Measurements from ENCODE around the gene SEC23B.
"Not testable (repeated sequence)": the region's sequence is repeated elsewhere in the genome, so short reads cannot be mapped to it uniquely, and the experiment has no call there.

The SEC23B gene

DNA sequence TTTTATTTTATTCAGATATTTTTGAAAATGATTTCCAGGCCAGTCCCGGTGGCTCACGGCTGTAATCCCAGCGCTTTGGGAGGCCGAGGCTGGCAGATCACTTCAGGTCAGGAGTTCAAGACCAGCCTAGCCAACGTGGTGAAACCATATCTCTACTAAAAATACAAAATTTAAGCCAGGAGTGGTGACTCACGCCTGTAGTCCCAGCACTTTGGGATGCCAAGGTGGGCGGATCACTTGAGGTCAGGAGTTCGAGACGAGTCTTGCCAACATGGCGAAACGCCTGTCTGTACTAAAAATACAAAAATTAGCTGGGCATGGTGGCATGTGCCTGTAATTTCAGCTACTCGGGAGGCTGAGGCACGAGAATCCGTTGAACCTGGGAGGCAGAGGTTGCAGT is 19.0 kb downstream of the SEC23B start:
- not testable (repeated sequence) for DNase-seq

GRCh38 chr20:18527339-18527738 is 19.6 kb downstream of the SEC23B start:
- DNase-seq: no peak

- DNase-seq: no peak
Measured at GRCh38 chr20:18527836-18528235, 20.1 kb downstream of the SEC23B start.

- DNase-seq: no peak
Measured at GRCh38 chr20:18529041-18529440, 21.3 kb downstream of the SEC23B start.

DNA sequence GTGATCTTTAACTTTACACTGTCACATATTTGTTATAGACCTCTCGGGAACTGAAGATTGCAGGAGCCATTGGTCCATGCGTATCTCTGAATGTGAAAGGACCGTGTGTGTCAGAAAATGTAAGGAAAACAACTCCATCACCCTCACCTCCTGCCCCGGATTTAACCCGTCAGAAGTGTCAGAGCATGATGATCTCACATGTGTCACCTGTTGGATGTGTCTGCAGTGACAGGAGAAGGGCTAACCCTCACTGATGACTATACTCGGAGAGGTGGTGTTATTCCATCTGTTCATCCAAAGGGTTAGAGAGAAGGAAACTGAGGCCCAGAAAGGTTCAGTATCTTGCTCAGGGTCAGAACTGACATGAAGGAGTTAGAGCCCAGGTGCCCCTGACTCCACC is 24.9 kb downstream of the SEC23B start:
- no peak for DNase-seq

- no peak for DNase-seq
Measured at GRCh38 chr20:18533491-18533890, 25.8 kb downstream of the SEC23B start.

GRCh38 chr20:18533978-18534644 is 26.4 kb downstream of the SEC23B start:
- no peak for DNase-seq

DNA sequence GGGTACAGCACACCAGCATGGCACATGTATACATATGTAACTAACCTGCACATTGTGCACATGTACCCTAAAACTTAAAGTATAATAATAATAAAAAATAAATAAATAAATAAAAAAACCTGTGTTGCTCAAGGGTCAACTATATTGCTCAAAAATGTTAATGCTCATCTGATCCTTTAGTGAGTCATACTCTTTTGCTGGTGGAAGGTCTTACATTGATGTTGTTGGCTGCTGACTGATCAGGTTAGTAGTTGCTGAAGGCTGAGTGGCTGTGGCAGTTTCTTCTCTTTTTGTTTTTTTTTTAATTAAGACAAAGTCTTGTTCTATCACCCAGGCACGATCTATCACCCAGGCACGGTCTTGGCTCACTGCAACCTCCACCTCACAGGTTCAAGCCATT is 29.9 kb downstream of the SEC23B start:
- no peak for DNase-seq

DNA sequence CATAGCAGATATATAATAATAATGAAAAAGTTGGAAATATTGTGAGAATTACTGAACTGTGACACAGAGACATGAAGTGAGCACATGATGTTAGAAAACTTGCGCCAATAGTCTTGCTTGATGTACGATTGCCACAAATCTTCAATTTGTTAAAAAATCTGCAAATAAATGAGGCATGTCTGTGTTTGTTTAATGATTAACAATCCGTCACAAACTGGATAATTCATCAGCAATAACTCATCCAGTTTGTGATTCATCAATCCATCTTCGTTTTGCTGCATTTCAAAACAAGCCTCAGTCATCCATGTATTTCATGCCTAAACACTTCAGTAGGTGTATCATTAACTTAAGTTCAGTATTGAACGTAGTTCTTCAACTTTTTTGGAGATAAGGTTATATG is 34.0 kb downstream of the SEC23B start:
- no peak for DNase-seq

GRCh38 chr20:18543216-18543615 is 35.5 kb downstream of the SEC23B start:
- no peak for DNase-seq

GRCh38 chr20:18543932-18544331 is 36.2 kb downstream of the SEC23B start:
- peak; percentile 13 for DNase-seq

GRCh38 chr20:18545566-18545965 is 37.8 kb downstream of the SEC23B start:
- no peak for DNase-seq

GRCh38 chr20:18548465-18548864 is 40.7 kb downstream of the SEC23B start:
- no peak for DNase-seq

DNA sequence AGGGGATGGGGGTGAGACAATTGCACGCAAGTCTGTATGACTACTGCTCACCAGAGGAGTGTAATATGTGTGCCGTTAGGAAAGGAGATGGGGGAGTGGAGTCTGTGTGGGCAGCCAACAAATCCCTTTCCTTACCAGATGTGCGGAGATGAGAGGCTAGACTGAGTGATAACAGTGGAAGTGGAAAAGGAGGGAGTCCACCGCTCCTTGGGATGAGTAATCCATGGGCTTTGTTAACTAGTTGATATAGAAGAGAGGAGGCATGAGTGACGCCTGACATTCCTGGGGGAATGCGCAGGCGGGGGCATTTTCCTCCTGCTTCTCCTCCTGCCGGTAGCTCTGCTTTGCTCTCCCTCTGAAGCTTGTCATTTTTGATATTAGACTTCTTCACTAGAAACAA is 46.0 kb downstream of the SEC23B start:
- no peak for DNase-seq

- peak; percentile 90 for DNase-seq
Measured at GRCh38 chr20:18566892-18567738, 59.4 kb downstream of the SEC23B start, which contains the start of gene SMIM26. SMIM26 (plus strand) TSS chr20:18567432; CDS start chr20:18567479, 47 bp downstream.

- DNase-seq: no peak
Measured at GRCh38 chr20:18567739-18568091, 60.0 kb downstream of the SEC23B start.

DNA sequence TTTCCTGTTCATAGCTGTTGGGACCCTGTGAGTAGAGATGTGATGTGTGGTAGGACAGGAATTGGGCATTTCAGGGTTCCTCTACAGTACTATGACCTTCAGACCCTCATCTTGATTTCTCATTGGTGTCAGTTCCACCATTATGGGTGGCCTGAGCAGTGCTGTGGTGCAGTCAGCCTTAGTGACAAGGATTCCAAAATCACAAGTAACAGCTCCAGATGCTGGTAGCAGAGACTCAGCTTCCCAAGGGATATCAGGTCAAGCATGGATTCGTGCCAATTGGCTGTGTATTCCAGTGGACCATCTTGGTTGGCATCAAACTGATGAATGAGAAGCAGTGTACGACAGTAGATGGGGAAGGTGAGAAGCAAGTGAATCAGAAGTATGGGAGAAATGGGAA is 63.3 kb downstream of the SEC23B start:
- no peak for DNase-seq

GRCh38 chr20:18571578-18571977 is 63.8 kb downstream of the SEC23B start:
- DNase-seq: no peak

- no peak for DNase-seq
Measured at GRCh38 chr20:18577942-18578341, 70.2 kb downstream of the SEC23B start.

DNA sequence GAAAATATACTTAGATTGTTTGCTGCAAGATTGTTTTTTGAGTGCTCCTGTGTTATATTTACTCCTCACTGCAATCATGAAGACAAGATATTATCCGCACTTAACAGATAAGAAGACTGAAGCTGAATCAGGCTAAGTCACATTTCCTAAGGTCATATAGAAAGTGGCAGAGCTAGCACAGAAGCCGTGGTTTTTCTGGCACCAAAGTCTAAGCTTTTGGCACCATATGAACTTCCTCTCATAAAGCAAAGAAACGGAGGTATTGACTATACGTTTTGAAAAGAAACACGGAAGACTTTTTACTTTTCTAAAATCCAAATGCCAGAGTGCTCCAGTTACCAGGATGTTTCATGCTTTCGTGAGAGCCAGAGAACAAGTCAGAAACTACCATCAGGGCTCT is 70.8 kb downstream of the SEC23B start:
- no peak for DNase-seq

- DNase-seq: no peak
Measured at GRCh38 chr20:18580012-18580411, 72.3 kb downstream of the SEC23B start.

DNA sequence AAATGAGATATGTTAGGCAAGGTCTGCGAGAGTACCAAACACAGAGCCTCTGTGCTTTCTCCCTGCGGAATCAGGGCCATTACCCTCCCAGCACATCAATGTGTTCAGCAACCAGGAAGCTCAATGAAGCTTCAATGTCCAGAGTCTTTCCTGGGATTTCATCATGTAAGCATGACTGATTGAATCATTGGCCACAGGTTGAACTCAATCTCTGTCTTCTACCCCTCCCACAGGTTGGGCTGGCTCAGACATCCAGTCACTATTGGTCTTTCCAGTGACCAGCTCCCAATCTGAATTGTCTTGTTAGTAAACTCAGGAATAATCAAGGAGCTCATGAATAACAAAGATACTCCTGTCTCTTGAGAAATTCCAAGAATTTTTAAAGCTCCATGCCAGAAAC is 77.4 kb downstream of the SEC23B start:
- no peak for DNase-seq

DNA sequence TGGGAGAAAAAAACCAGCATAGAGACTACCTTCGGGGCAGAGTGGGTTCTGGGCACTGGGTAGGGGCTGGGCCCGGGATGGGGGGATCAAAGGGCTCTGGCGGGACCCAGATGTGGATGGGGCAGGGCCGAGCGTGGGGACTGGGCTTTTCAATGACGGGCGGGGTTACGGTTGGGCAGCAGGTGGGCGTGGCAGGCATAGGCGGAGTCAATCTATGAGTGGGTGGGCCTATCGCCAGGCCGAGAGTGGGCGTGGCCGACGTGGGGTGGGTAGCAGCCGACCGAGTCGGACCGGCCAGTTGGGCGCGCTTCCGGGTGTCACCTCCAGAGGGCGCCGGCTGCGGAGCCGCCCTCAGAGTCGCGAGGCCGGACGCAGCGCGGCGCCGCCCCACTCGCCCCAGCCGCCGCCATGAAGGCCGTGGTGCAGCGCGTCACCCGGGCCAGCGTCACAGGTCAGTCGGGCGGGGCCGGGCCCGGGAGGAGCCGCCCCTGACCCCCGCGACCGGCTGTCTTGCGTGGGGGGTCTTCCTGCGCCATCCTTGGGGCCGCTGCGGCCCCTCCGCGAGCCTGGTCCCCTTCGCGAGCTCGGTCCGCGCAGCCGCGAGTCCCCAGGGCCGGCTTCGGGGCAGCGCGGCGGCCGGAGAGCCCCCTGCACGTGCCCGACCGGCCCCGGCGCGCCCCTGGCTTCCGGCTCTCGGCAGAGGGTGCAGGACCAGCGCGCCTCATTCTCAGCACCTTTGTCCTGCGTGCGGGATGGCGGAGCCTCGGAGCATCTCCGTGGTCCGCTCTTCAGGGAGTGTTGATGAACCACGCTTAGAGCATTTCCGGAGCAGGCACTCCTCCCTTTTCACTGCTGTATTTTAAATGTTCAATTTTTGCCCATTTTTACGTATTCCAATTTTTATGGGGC is 80.2 kb downstream of the SEC23B start, which contains the start of gene DTD1:
Gene DTD1, plus strand, starts transcription at position 390 of the 909 bp plus-strand sequence. Its CDS starts 19 bp downstream, at position 409.
- DNase-seq: peak; percentile 95
